ENCODE results near the gene SRGAP1.

SRGAP1 gene

DNA sequence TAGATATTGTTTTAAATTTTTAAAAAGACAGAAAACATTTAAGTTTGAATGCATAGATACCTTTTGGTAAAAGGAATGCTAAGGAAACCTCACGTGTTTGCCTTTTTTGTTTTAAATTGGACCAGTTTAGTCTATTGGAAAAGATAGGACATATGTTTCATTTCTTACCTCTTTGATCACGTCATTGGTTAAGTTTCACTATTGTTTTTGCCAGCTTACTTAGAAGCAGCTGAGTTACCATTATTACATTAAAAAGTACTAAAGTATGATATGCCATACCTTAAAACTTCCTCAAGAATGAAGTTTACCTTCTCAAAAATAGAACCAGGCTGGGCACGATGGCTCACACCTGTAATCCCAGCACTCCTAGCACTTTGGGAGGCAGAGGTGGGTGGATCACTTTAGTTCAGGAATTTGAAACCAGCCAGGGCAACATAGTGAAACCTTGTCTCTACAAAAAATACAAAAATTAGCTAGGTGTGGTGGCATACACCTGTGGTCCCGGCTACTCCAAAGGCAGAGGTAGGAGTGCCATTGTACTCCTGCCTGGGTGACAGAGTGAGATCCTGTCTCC is 54.4 kb downstream of the SRGAP1 start:
- DNase-seq (ENCODE audit: extremely low read depth, low read depth), result no peak
- TF ChIP-seq, protein P1, sequence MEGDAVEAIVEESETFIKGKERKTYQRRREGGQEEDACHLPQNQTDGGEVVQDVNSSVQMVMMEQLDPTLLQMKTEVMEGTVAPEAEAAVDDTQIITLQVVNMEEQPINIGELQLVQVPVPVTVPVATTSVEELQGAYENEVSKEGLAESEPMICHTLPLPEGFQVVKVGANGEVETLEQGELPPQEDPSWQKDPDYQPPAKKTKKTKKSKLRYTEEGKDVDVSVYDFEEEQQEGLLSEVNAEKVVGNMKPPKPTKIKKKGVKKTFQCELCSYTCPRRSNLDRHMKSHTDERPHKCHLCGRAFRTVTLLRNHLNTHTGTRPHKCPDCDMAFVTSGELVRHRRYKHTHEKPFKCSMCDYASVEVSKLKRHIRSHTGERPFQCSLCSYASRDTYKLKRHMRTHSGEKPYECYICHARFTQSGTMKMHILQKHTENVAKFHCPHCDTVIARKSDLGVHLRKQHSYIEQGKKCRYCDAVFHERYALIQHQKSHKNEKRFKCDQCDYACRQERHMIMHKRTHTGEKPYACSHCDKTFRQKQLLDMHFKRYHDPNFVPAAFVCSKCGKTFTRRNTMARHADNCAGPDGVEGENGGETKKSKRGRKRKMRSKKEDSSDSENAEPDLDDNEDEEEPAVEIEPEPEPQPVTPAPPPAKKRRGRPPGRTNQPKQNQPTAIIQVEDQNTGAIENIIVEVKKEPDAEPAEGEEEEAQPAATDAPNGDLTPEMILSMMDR (IDR thresholded peaks at IDR 0.05; ENCODE audit: low read depth, low read length), result no peak

DNA sequence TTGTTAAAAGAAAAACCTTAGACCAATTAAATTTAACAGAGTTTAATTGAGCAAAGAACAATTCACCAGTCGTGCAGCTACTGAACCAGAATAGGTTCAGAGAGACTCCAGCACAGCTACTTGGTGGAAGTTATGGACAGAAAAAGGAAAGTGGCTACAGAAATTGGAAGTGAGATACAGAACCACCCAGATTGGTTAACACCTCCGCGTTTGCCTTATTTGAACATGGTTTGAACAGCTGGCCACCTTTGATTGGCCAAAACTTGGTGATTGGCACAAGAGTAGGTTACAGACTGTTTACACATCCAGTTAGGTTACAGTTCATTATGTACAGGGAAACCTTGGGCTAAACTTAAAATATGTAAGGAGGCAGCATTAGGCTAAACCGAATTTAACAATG is 54.9 kb downstream of the SRGAP1 start:
- no peak for DNase-seq (ENCODE audit: extremely low read depth, low read depth)
- TF ChIP-seq, protein P1 (IDR thresholded peaks at IDR 0.05; ENCODE audit: low read depth, low read length), result no peak

DNA sequence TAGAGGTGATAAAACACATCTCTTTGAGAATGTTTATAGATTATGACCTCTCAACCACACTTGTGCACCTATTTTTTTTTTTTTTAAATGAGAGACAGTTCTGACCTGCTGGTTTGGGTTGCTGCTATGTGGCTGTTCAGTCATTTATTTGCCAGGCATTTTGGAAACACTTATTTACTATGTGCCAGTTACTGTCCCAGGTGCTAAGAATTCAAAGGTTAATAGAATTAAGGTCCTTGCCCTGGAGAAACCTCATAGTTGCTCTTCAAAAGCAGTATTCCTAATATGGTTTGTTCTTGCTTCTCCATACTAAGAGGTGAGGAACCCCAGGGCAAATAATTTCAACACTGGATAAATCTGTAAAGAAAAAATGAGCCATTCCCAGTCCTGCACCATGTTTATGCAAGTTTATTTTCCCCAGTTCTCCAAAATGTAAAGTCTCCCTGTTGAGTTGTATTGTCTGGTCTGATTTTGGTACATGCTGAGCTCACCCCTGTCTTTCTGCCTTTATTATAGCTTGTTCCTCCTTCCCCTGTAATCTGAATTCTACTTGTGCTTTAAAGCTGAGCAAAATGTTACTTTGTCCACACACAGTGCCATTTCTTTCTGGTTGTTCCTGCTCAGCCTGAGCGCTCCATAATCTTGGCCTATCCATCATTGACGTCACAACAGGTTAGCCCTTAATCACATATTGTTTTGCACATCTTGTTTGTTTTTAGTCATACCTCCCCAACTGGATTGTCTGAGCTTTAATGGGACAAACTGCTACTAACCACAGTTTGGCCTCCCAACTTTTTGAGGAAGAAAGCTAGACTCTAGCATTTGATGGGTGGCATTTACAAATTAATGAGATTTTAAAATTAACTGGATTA is 56.7 kb downstream of the SRGAP1 start:
- no peak for DNase-seq (ENCODE audit: extremely low read depth, low read depth)
- TF ChIP-seq, protein P1 (IDR thresholded peaks at IDR 0.05; ENCODE audit: low read depth, low read length), result no peak

DNA sequence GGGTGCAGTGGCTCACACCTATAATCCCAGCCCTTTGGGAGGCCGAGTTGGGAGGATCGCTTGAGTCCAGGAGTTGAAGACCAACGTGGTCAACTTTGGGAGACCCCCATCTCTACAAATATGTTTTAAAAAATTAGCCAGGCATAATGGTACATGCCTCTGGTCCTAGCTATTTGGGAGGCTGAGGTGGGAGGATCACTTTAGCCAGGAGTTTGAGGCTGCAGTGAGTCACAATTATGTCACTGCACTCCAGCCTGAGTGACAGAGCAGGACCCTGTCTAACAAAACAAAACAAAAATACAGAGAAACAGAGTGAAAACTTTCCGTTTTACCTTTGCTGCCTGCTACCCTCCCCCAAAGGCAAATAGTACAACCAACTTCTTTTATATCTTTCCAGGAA is 60.2 kb downstream of the SRGAP1 start:
- TF ChIP-seq, protein P1 (IDR thresholded peaks at IDR 0.05; ENCODE audit: low read depth, low read length), result no peak
- DNase-seq (ENCODE audit: extremely low read depth, low read depth), result no peak

DNA sequence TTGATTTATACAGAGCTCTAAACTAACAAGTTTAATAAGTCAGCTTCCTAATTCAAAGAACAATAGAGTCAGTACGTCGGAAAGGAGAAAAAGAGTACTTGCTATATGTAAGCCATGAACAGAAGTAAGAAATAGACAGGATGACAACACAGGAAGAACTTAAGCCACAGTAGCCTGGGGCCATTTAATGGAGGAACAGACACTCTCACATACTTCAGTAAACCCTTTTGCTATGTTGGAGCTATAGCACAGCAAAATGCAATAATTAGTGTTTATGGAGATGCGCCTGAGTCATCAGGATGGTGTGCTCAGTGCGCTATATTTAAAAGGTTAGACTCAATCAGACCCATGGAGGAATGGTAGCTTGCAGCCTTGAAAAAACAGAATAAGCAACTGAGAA is 61.0 kb downstream of the SRGAP1 start:
- no peak for DNase-seq (ENCODE audit: extremely low read depth, low read depth)
- TF ChIP-seq, protein P1 (IDR thresholded peaks at IDR 0.05; ENCODE audit: low read depth, low read length), result no peak

DNA sequence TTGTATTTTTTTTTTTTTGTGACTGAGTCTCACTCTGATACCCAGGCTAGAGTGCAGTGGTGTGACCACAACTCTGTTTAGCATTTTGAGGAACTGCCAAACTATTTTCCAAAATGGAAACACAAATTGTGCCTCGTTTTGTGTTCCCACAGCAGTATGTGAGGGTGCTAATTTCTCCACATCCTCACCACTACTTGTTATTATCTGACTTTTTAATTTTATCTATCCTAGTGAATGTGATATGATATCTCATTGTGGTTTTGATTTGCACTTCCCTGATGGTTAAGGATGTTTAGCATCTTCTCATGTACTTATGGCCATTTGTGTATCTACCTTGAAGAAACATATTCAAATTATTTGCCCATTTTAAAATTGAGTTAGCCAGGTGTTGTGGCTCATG is 62.4 kb downstream of the SRGAP1 start:
- no peak for DNase-seq (ENCODE audit: extremely low read depth, low read depth)
- TF ChIP-seq, protein P1 (IDR thresholded peaks at IDR 0.05; ENCODE audit: low read depth, low read length), result no peak

DNA sequence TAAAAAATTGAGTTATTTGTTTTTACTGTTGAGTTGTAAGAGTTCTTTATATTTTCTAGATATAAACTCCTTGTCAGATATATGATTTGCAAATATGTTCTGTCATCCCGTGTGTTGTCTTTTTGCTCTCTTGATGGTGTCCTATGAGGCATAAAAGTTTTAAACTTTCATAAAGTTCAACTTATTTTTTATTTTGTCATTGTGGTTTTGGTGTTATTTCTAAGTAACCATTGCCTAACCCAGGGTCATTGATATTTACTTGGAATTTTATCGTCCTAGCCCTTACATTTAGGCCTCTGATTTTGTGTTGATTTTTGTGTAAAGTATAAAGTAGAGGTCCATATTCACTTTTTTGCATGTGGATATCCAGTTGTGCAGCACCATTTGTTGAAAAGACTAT is 63.1 kb downstream of the SRGAP1 start:
- TF ChIP-seq, protein P1 (IDR thresholded peaks at IDR 0.05; ENCODE audit: low read depth, low read length), result no peak
- no peak for DNase-seq (ENCODE audit: extremely low read depth, low read depth)
